Neural progenitor cell (in vitro differentiated cells): ENCODE data around the gene PCDH15.

Source experiments
- CTCF ChIP-seq: fragments of 200-600 bp; sonication (generic); IDR thresholded peaks from 2 replicates; pipeline ENCODE4 v1.5.1; 2017; ENCODE audit warnings: antibody characterized with exemption, mild to moderate bottlenecking
- EZH2phosphoT487 ChIP-seq: fragments of 200-600 bp; sonication (generic); IDR thresholded peaks from 2 replicates; pipeline ENCODE4 v1.6.1; 2017; ENCODE audit warnings: antibody characterized with exemption

GRCh38 chr10:54194806-54195205 is 606.2 kb downstream of the PCDH15 start:
- no peak for TF ChIP-seq CTCF
- TF ChIP-seq EZH2phosphoT487: no peak
